ENCODE data around the gene TTLL6. TPM values are rescaled to one million over a fixed set of nuclear protein-coding genes. Genes with fewer than 3 reads are reported as not detected.

TTLL6 gene
- total and polyA plus RNA-seq, 11 donors = 0.07 to 0.55 (median 0.15) TPM; not detected in 8

DNA sequence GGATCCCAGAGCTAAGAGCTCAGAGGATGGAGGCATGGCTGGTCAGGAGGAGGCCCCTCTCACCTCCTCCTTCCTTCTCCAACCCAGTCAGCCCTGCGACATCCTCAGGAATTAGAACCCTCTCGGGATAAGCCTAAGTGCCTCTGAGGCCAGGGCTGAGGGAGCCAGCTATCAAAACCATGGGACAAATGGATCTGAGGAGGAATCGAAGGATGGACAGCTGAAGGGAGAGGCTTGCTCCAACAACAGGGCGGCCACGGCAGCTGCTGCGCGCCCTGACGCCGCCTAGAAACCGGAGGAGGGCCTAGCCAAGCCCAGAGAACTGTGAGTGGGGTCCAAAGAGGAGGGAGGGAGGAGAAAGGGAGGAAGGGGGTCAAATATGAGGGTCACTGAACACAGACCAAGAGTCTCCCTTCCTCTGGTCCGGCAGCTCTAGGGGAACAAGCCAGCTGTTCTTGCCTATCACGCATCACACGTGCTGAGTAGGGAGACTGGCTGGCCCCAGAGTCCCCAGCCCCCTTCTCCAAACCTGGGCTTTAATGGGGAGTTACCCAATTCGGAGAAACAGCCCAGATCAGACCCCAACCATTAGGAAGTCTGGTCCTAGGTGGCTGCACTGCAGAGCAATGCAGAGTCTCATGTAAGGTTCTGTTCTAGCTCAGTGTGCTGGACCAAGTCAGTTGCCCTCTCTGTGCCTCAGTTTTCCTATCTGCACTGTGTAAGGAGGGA lies 82.5 kb downstream of the TTLL6 start:
- H3K9me3 ChIP-seq = no peaks in the 10 kb centered on the region
- DNase-seq (no peak), ATAC-seq (no peak)
- H3K4me3 ChIP-seq = no peak overlapping the region
- intact Hi-C loops (cut with DNase I) = loop anchor here in 1 of 10 donors (10.0 kb wide), 1 partner anchor 260 kb away; the partner anchor contains the start of gene IGF2BP1
- peaks cover 56 to 100% (median 98%) of the 10 kb centered on the region in 9 donors for H3K27me3 ChIP-seq
- no peak overlapping the region for H3K27ac ChIP-seq
- TF ChIP-seq CTCF (IDR thresholded peaks at IDR 0.05) = no peak
- peaks cover 0 to 9% (median 0%) of the 10 kb centered on the region in 12 donors for H3K4me1 ChIP-seq
- no peaks in the 10 kb centered on the region for H3K36me3 ChIP-seq
- WGBS, 4 donors = 4 to 8% (median 6%) methylated on average over 14 of the region's 14 CpGs

DNA sequence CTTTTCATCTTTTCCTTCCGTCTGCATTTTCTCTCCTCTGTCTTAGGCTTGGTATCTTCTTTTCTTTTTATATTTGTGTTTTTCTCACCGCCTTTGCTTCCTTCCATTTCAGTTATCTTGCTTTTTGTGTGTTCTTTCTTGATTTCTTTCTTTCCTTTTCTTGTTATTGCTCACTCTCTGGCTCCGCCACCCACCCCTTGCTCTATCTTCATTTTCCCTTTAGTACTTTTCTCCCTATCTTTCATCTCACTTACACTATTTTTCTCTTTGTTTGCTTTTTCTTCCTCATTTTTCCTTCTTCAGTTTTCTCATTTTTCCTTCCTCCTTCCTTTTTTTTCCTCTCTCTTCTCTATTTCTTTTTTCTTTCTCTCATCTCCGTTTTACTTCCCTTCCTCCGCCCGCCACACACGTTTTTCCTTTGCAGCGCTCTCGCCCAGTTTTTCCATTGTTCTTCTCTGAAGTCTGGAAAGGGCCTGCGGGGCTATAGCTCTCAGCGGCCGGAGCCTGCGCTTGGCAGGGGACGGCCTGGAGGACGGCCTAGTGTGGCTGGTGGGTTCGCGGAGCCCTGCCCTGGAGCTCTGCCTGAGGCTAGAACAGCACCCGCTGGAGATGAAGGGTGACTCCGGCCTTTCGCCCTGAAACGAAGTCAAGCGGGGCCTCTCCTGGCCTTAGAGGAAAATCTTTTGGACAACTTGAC lies 83.2 kb downstream of the TTLL6 start:
- 7 to 11% (median 9%) methylated on average over 22 of the region's 22 CpGs for WGBS, 4 donors
- no peak overlapping the region for H3K4me3 ChIP-seq
- ATAC-seq (no peak), DNase-seq (no peak)
- no peak for TF ChIP-seq POLR2A (IDR thresholded peaks at IDR 0.05)
- TF ChIP-seq CTCF (IDR thresholded peaks at IDR 0.05) = no peak
- H3K9me3 ChIP-seq = no peaks in the 10 kb centered on the region
- no peaks in the 10 kb centered on the region for H3K36me3 ChIP-seq
- intact Hi-C loops (cut with DNase I) = loop anchor here in 1 of 10 donors (10.0 kb wide), 1 partner anchor 261 kb away; the partner anchor contains the start of gene IGF2BP1
- H3K4me1 ChIP-seq = peaks cover 0 to 15% (median 5%) of the 10 kb centered on the region in 12 donors
- H3K27me3 ChIP-seq = peaks cover 55 to 100% (median 98%) of the 10 kb centered on the region in 9 donors
- no peak overlapping the region for H3K27ac ChIP-seq

GRCh38 chr17:48732688-48733629 lies 84.1 kb downstream of the TTLL6 start:
- Histone ChIP-seq H3K4me1 (peaks cover 0 to 23% (median 7%) of the 10 kb centered on the region in 12 donors), H3K9me3 (no peaks in the 10 kb centered on the region), H3K27me3 (peaks cover 54 to 100% (median 98%) of the 10 kb centered on the region in 9 donors), H3K4me3 (no peak overlapping the region), H3K27ac (no peak overlapping the region), H3K36me3 (no peaks in the 10 kb centered on the region)
- intact Hi-C loops (cut with DNase I) = loop anchor here in 1 of 10 donors (10.0 kb wide), 1 partner anchor 262 kb away; the partner anchor contains the start of gene IGF2BP1
- DNase-seq (no peak), ATAC-seq (no peak)
- 2 to 3% (median 3%) methylated on average over 40 to 50 of the region's 50 CpGs for WGBS, 4 donors
- no peak for TF ChIP-seq POLR2A (IDR thresholded peaks at IDR 0.05)
- TF ChIP-seq CTCF (IDR thresholded peaks at IDR 0.05) = no peak
